ENCODE results near the gene AIMP1.
"Not testable (repeated sequence)": the region's sequence is repeated elsewhere in the genome, so short reads cannot be mapped to it uniquely, and the experiment has no call there.

AIMP1 gene

DNA sequence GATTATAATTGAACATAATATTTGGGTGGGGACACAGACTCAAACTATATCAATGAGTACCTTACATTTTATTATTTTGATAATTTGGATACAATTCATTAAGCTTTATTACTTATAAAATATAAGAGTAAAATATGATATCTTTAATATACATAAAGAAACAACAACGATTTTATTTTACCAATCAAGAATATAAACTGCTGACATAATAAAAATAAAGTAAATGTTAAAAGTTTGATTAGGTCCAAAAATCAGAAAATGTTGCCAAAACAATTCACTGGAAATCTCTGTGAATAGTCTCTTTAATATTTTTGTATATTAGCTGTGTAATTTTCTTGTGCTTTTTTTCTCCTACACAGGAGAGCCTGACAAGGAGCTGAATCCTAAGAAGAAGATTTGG, 30.8 kb downstream of the AIMP1 start:
- no peak for DNase-seq (ENCODE audit: low read depth in 2 of 2)

- no peak for DNase-seq (ENCODE audit: low read depth in 2 of 2)
These were observed 34.7 kb downstream of the AIMP1 start for GRCh38 chr4:106351016-106351415.

DNA sequence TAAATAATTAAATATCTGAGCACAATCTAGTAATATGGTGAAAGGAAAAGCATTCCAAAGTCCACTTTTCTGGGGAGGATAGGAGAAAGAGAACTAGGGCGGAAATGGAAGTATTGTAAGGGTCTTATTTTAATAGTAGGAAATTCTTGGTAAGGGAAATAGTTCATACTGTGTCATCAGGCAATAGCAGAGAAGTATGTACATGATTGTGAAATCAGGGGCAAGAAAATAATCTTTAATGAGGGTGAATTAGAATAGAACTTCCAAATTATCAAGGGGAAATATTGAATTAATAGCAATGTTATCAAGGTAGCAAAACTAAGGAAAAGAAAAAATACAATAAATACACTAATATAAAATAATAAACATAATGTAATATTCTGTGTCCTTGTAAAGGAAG, 37.4 kb downstream of the AIMP1 start:
- no peak for DNase-seq (ENCODE audit: low read depth in 2 of 2)

DNA sequence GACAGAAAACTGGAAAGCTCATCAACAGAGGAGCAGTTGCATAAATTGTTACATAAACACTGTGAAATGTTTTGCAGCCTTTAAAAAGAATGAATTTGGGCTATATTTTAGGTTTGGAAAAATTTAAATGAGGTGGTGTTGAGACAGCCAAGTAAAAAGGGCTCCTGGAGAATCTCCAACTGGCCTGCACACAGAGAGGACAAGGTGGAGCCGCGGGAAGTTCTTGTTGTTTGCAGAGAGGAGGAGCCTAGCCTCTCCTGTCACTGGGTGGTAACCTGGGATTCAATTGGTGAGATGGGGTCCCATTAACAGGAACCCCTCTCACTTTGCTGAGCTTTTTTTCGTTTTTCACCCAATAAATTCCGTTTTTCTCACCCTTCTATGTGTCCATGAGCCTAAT, 38.8 kb downstream of the AIMP1 start:
- no peak for DNase-seq (ENCODE audit: low read depth in 2 of 2)

GRCh38 chr4:106358899-106359298, 42.5 kb downstream of the AIMP1 start:
- no peak for DNase-seq (ENCODE audit: low read depth in 2 of 2)

- DNase-seq (ENCODE audit: low read depth in 2 of 2): no peak
These were observed 45.9 kb downstream of the AIMP1 start for GRCh38 chr4:106362086-106362825.

DNA sequence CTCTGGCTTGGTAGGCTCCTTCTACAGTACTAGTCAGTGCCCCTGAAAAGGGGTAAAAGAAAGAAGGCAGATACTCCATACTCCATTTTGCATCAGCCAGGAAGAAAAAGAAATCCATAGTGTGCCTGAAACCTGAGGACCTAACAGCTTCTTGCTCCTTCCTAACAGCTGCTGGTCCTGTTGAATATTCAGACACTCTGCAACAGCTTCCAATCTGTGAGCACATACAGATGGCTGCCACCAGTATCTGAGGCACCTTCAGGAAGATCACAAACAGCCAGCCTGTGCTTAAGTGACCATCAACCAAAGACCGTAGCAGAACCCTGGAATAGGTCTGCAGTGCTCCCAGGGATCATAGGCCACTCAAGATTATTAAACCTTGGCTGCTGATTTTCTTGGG, 47.9 kb downstream of the AIMP1 start:
- no peak for DNase-seq (ENCODE audit: low read depth in 2 of 2)

DNA sequence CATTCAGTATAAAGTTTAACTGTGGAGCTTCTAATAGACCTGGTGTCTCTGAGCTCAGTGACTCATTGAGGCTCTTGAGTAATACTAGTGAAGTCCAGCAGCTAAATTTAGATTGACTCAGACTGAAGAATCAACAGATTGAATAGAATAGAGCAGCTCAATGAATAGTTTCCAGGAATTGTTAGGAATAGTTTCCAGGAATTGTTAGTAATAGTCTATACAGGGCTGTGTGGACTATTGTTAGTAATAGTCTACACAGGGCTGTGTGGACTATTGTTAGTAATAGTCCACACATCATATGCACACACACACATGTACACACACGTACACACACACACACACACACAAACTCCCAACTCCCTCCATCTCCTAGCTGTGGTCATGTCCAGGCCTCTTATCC, 49.3 kb downstream of the AIMP1 start:
- DNase-seq (ENCODE audit: low read depth in 2 of 2): no peak

GRCh38 chr4:106366026-106366425, 49.7 kb downstream of the AIMP1 start:
- no peak for DNase-seq (ENCODE audit: low read depth in 2 of 2)

DNA sequence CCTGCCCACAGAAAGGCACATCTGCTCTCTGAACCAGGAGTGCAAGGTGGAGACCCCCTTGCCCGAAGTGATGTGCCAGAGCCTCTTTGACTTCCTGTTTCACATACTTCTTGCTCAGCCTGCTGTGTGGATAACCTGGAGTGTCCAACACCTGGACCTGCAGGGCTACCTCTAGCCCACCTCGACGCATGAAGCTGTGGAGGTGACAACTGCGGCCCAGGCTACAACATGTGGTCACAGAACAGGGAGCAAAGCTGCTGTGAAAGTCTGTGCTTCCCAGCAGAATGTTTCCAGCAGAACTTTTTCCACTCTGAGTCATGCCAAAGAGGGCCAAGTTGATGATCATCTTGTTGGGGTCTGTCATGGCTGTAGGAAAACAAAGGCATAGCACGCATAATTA, 50.7 kb downstream of the AIMP1 start:
- DNase-seq (ENCODE audit: low read depth in 2 of 2): no peak

DNA sequence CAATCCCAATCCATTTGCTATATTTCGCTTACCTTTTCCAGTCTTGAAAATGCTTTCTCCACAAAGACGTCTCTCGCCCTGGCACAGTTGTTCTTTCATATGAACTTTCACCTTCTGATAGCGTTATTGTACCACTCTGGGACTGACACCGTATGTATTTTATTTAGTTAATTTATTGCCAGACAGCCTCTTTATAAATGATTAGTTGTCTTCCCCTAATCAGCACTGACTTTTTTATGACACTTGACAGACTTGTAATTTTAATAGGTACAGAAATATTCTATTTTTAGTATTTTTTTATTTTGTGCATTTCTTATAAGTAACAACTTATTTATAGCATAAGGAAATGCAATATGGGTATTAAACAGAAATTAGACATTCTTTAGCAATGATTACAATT, 52.3 kb downstream of the AIMP1 start, which contains the start of gene GIMD1:
GIMD1 (minus strand) TSS at position 101 of the 400 bp plus-strand sequence. CDS start 1,343 bp downstream, outside the sequence.
- no peak for DNase-seq (ENCODE audit: low read depth in 2 of 2)

DNA sequence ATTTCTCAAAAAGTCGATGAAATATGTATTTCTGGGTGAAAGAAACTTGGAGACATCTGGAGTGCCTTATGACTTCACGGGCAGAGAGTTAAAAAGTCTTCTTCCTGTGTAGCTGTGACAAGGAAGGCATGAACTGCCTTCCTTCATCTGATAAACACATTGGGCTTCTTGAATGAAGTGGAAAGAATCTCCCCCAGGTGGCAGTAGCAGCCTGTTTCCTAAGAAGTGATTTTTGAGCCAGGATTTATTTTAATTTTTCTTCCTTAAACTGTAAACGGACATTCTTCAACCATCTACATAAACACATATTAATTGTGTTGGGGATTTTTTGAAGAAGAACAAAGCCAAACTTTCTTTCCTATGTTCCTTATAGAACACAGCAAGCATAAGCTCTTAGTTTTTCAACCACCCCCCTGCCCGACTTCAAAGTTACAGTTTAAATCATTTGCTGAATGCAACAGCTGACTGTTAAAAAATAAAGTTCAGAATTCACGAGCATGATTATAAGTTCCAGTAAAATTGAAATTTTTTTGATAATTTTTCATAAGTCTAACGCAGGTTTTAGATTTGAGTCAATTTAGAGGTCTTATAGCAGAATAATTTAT, 53.2 kb downstream of the AIMP1 start:
- no peak for DNase-seq (ENCODE audit: low read depth in 2 of 2)

DNA sequence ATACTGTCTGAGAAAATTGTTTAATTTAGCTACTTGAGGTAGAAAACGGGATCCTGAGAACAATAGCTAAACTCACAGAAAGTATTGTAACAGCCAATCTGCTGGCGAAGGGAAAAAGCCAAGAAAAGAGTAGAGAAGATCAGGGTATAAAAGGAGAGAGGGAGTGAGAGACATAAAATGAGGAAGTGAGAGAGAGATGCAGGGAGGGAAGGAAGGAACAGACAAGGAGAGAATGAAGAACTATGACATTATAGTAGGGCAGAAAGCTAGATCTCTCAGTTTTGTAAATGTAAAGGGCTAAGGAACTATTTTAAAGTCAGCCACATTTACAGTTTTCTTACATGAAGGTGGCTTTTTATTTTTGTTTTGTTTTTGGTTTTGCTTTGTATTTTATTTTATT, 53.9 kb downstream of the AIMP1 start:
- DNase-seq (ENCODE audit: low read depth in 2 of 2): no peak

- DNase-seq (ENCODE audit: low read depth in 2 of 2): no peak
These were observed 54.8 kb downstream of the AIMP1 start for GRCh38 chr4:106371161-106371560.

DNA sequence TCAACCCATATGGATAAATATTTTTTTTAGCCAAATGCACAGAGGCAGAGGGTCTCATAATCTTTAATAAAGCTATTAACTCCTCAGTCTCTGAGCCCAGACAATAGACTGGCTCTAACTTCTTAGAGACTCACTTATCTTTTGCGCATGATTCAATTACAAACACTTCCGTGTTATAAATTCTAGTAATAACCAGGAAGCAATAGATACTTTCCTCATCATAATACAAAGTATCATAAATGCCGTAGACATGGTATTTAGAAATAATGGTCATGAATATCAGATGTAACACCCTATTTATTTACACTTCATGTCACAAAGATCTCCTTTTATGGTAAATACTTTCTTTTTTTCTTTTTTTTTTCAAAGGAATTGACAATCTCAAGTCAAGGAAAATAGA, 56.7 kb downstream of the AIMP1 start:
- no peak for DNase-seq (ENCODE audit: low read depth in 2 of 2)

- DNase-seq (ENCODE audit: low read depth in 2 of 2): no peak
These were observed 63.8 kb downstream of the AIMP1 start for GRCh38 chr4:106380179-106380578.

DNA sequence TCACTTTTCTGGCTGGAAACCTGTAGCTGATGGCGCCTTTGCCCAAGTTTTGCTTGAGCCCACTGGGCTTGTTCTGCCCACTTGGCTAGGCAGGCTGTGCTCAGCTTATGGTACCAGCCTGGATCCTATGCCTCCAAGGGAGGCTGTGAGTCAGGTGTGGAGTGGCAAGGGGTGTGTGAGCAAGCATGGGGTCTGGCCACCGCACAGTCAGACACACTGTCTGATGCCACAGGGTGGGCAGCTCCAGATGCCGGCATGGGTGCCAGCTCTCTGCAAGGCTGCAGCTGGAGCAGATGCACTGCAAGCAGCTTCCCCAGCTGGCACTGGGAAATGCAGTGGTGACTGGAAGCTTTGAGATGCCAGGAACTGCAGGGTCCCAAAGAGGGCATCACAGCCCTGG, 68.5 kb downstream of the AIMP1 start:
- no peak for DNase-seq (ENCODE audit: low read depth in 2 of 2)

- DNase-seq (ENCODE audit: low read depth in 2 of 2): no peak
These were observed 69.6 kb downstream of the AIMP1 start for GRCh38 chr4:106385853-106386393.

- DNase-seq (ENCODE audit: low read depth in 2 of 2): no peak
These were observed 79.2 kb downstream of the AIMP1 start for GRCh38 chr4:106395582-106395981.

GRCh38 chr4:106398898-106399297, 82.5 kb downstream of the AIMP1 start:
- not testable (repeated sequence) for DNase-seq (ENCODE audit: low read depth in 2 of 2)

Data from stimulated activated CD4-positive, alpha-beta T cell treated with anti-CD3 and anti-CD28 coated beads, Interleukin-1b, Interleukin-23, amount 100 ng/mL, for 4 hours (primary cell).